CD4-positive, alpha-beta T cell treated with Interleukin-17A for 4 hours (primary cell): ENCODE measurements around the gene FGFR2.
"Not testable (repeated sequence)": the region's sequence is repeated elsewhere in the genome, so short reads cannot be mapped to it uniquely, and the experiment has no call there.

Source experiments
- DNase-seq: peaks from one replicate; pipeline ENCODE4 v3.0.0-alpha.2; 2020; ENCODE audit warnings: mixed read lengths

Gene FGFR2

DNA sequence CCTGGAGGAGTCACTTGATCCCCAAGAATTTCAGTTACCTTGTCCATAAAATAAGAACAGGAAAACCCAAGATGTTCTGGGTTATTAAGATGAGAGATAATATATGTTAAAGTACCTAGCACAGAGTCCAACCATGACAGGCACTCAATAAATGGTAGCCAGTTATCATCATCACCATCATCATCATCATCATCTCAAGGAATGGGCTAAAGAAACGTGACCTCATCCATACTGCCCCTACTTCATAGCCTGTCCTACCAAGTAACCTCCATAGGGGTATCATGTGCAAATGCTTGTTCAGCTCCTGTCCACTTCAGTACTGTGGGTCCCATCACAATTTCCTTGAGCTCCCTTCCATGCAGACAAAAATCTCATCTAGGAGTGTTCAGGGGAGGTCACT, 14.4 kb downstream of the FGFR2 start:
- DNase-seq = no peak

GRCh38 chr10:121583258-121583657, 15.0 kb downstream of the FGFR2 start:
- DNase-seq = no peak

GRCh38 chr10:121580276-121581116, 17.7 kb downstream of the FGFR2 start:
- no peak for DNase-seq

- DNase-seq = no peak
Measured at GRCh38 chr10:121579656-121580055, 18.6 kb downstream of the FGFR2 start.

- no peak for DNase-seq
Measured at GRCh38 chr10:121578965-121579364, 19.3 kb downstream of the FGFR2 start.

GRCh38 chr10:121578298-121578697, 19.9 kb downstream of the FGFR2 start:
- DNase-seq = no peak

DNA sequence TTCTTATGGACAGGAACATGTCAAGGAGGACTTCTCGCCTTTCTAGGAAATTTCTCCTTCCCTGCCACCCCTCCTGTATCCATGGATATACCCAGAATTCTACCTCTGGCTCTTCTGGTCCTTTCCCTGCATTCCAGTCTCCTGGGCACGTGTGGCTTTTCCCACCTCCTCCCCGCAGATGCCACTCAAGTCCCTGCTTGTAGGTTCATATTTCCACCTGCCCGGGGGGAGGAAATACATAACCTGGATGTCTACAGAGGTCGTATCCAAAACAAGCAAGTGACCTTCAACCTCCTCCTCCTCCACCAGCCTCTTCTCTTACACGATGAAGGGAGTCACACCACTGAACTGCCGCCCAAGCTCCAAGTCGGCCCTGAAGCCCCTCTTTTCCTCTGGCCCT, 20.7 kb downstream of the FGFR2 start:
- DNase-seq = no peak

GRCh38 chr10:121576139-121576538, 22.1 kb downstream of the FGFR2 start:
- no peak for DNase-seq

GRCh38 chr10:121574519-121575166, 23.6 kb downstream of the FGFR2 start:
- no peak for DNase-seq

GRCh38 chr10:121573538-121573941, 24.7 kb downstream of the FGFR2 start:
- DNase-seq = no peak

DNA sequence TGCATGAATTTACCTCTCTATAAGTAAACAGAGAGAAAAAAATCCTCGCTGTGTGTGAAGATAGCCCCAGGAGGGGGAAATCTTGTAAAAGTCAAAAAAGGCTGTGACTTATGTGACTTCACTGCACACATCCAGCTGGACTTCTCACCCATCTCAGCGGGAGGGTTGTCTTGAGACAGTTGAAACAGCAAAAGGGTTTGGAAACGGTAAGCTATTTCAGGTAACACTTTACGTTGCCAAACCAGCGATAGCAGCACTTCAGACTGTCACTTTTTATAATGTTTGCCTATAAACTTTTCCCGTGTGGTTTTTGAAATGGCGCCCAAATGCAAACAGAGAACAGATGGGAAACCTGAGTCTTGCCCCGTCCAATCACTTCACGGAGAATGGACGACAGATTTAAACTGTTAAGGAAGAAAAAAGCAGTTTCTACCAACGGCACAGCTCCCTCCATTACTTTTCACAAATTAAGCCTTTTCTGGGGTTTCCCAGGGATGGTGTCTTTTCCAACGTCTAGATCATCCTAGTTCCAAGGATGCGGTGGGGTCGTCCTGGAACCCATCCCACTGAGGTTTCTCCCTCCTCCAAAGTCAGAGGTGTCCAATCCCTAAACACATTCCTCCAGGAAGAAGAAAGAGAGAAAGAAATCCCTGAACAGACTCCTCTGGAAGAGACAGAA, 25.2 kb downstream of the FGFR2 start:
- DNase-seq = no peak

GRCh38 chr10:121570315-121570714, 27.9 kb downstream of the FGFR2 start:
- no peak for DNase-seq

GRCh38 chr10:121568275-121568674, 30.0 kb downstream of the FGFR2 start:
- no peak for DNase-seq

DNA sequence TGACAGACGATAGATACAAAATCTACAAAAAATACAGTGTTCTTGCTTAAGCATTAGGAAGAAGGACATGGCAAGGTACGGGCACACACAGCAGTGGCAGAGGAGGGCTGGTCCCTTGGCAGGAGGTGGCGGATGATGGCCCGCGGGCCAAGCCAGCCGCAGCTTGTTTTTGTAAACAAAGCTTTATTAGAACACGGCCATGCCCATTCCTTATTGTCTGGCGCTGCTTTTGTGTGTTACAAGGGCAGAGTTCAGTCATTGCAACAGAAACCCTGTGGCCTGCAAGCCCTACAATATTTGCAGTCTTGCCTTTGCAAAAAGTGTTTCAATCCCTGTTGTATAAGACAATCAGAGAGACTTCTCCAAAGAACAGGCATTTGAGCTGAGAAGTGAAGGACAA, 30.7 kb downstream of the FGFR2 start:
- no peak for DNase-seq

DNA sequence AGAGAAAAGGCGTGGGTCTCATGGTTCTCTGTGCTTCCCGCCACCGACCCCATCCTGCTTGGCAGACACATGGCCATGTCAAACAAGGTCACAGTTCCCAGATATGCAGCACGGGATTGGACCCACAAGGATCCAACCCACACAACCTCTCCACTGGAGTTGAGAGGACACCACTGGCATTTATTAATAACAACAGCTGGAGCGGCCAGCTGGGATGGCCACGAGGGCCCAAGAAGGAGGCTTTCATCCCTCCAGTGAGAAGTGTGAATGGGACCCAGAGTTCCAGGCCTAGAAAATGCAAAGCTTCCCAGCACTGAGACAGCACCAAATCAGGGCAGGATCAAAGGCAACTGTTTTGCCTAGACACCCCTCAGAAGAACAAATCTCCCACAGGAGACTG, 31.5 kb downstream of the FGFR2 start:
- DNase-seq = no peak

DNA sequence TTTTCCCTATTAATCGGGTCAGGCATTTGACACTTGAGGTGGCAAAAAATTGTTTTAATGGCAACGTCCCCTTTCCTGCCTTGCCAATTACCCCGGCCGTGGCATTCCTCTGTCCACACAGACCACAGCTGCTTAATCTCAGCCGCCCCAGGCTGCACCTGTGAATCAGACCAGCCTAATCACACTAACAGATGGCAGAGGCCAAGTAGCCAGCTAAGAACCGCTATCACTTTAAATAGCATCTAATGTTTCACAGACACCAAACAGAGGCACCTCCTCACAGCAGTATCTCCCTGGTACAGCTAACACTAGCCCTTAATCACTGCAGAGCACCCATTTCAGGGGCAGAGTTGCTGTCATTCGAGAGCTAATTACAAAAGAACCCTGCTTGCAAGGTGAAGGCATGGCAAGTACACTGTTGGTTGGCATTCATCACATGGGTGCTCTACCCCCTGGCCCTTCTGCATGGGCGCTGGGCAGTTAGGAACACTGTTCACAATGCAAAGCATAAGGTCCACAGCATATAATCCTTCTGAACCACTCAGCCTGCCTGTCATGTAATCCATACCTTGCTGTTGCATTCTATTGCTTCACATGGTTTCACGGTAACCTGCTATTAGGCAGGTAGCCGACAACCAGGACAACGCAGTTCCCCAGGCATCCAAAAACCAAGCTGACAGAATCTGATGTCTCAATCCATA, 38.8 kb downstream of the FGFR2 start:
- DNase-seq = no peak

GRCh38 chr10:121558238-121558637, 40.0 kb downstream of the FGFR2 start:
- DNase-seq = no peak

GRCh38 chr10:121556918-121557573, 41.2 kb downstream of the FGFR2 start:
- DNase-seq = no peak

DNA sequence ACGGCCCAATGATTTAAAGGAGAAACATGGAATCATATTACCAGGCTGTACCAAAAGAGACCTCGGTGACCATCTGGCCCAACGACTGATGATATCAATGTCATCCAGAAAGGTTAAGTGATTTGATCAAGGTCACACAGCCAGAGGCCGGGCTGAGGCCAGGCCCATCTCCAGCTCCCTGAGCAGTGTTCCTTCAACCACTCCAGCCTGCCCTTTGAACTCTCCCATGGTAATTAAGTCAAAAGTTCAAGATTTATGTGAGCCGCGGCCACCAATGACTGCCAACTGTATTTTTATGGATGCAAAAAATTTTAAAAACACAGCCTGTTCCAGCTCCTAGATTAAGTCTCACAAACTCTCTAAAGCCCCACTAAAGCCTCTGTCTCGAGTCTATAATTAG, 41.8 kb downstream of the FGFR2 start:
- no peak for DNase-seq

GRCh38 chr10:121554916-121555315, 43.3 kb downstream of the FGFR2 start:
- not testable (repeated sequence) for DNase-seq

GRCh38 chr10:121553511-121554264, 44.6 kb downstream of the FGFR2 start:
- no peak for DNase-seq

GRCh38 chr10:121552746-121553145, 45.5 kb downstream of the FGFR2 start:
- no peak for DNase-seq
